Cardiac muscle cell (in vitro differentiated cells and primary cell): Measurements from ENCODE around the gene CDK12. TPM values are rescaled to one million over a fixed set of nuclear protein-coding genes. Genes with fewer than 3 reads are reported as not detected.
"Not testable (repeated sequence)": the region's sequence is repeated elsewhere in the genome, so short reads cannot be mapped to it uniquely, and the experiment has no call there.

Experiments
- DNase-seq, 2 donors: peaks; one replicate each; pipeline versions ENCODE4 v3.0.0 to v3.0.0-alpha.2; 2010 to 2017; ENCODE audit warnings: low read depth in 1 of 2, low spot score in 1 of 2
- H3K27ac ChIP-seq: fragments of 200-600 bp; sonication (generic); 2 replicates; pipeline ENCODE4 v1.5.1; 2016
- H3K27me3 ChIP-seq: fragments of 200-600 bp; sonication (generic); 2 replicates; pipeline ENCODE4 v1.6.0; 2016; ENCODE audit warnings: control low read depth
- H3K36me3 ChIP-seq: fragments of 200-600 bp; sonication (generic); 2 replicates; pipeline ENCODE4 v1.5.1; 2016; ENCODE audit warnings: control low read depth
- H3K4me1 ChIP-seq: fragments of 200-600 bp; sonication (generic); 2 replicates; pipeline ENCODE4 v1.8.1; 2017; ENCODE audit warnings: low read depth, mild to moderate bottlenecking, mixed run types
- H3K4me3 ChIP-seq: fragments of 200-600 bp; sonication (generic); 2 replicates; pipeline ENCODE4 v1.5.1; 2016; ENCODE audit warnings: mild to moderate bottlenecking
- H3K9me3 ChIP-seq: fragments of 200-600 bp; sonication (generic); 2 replicates; pipeline ENCODE4 v1.5.1; 2017; ENCODE audit warnings: low read depth, mild to moderate bottlenecking, control low read depth
- CTCF ChIP-seq: IDR thresholded peaks from 2 replicates; pipeline ENCODE4 v1.5.1; 2012; ENCODE audit warnings: low read depth, mild to moderate bottlenecking, low read length
- polyA plus RNA-seq: library from polyadenylated mRNA; unstranded; fragments of >200 nt; fragmentation: Nextera tagmentation; extraction: Ambion mirVana; gene quantifications from 2 replicates; pipeline ENCODE4 v1.2.1, GENCODE V29; 2016
- total RNA-seq: library from RNA; depleted of rRNA; stranded (reverse); fragments of >200 nt; gene quantifications from 2 replicates; pipeline ENCODE4 v1.2.3, GENCODE V29; 2016

The CDK12 gene
- total and polyA plus RNA-seq, 2 experiments from 2014 or later: 10.9 to 47.1 TPM

GRCh38 chr17:39531252-39531651 lies 70.0 kb downstream of the CDK12 start:
- Histone ChIP-seq H3K9me3 (no peaks in the 10 kb centered on the region), H3K27ac (no peak overlapping the region), H3K4me3 (no peak overlapping the region), H3K27me3 (no peaks in the 10 kb centered on the region), H3K36me3 (peaks cover 46% of the 10 kb centered on the region), H3K4me1 (peaks cover 5% of the 10 kb centered on the region)
- no peak for TF ChIP-seq CTCF
- DNase-seq: peak in 1 of 2 donors; percentile 19

- Histone ChIP-seq H3K9me3 (no peaks in the 10 kb centered on the region), H3K36me3 (peaks cover 26% of the 10 kb centered on the region), H3K4me3 (no peak overlapping the region), H3K27ac (no peak overlapping the region), H3K4me1 (peaks cover 5% of the 10 kb centered on the region), H3K27me3 (peaks cover 3% of the 10 kb centered on the region)
- DNase-seq: no peak
- no peak for TF ChIP-seq CTCF
Measured at GRCh38 chr17:39533891-39534290, 72.6 kb downstream of the CDK12 start.

- Histone ChIP-seq H3K4me3 (no peak overlapping the region), H3K9me3 (no peaks in the 10 kb centered on the region), H3K27ac (no peak overlapping the region), H3K36me3 (peaks cover 16% of the 10 kb centered on the region), H3K27me3 (peaks cover 11% of the 10 kb centered on the region), H3K4me1 (peaks cover 5% of the 10 kb centered on the region)
- no peak for DNase-seq
- TF ChIP-seq CTCF: no peak
Measured at GRCh38 chr17:39534768-39535405, 73.6 kb downstream of the CDK12 start.

- Histone ChIP-seq H3K9me3 (no peaks in the 10 kb centered on the region), H3K27ac (no peak overlapping the region), H3K4me1 (peaks cover 5% of the 10 kb centered on the region), H3K4me3 (no peak overlapping the region), H3K27me3 (peaks cover 11% of the 10 kb centered on the region), H3K36me3 (peaks cover 7% of the 10 kb centered on the region)
- no peak for TF ChIP-seq CTCF
- DNase-seq: no peak
Measured at GRCh38 chr17:39536468-39536867, 75.2 kb downstream of the CDK12 start.

- not testable (repeated sequence) for H3K36me3 ChIP-seq, DNase-seq, H3K27ac ChIP-seq, H3K4me3 ChIP-seq, H3K4me1 ChIP-seq, H3K9me3 ChIP-seq
- peaks cover 11% of the 10 kb centered on the region for H3K27me3 ChIP-seq
Measured at GRCh38 chr17:39537364-39537763, 76.1 kb downstream of the CDK12 start.

GRCh38 chr17:39538866-39539265 lies 77.6 kb downstream of the CDK12 start:
- no peak for TF ChIP-seq CTCF
- DNase-seq: no peak
- no peaks in the 10 kb centered on the region for H3K9me3 ChIP-seq
- no peaks in the 10 kb centered on the region for H3K36me3 ChIP-seq
- no peak overlapping the region for H3K27ac ChIP-seq
- peaks cover 11% of the 10 kb centered on the region for H3K27me3 ChIP-seq
- no peak overlapping the region for H3K4me3 ChIP-seq
- peaks cover 5% of the 10 kb centered on the region for H3K4me1 ChIP-seq
